GM12878 (cell line): Measurements from ENCODE around the gene KCNJ10.

Experiments
- KLF5 ChIP-seq: fragments of 450-650 bp; IDR thresholded peaks from 2 replicates; pipeline ENCODE4 v1.6.1; 2014; ENCODE audit warnings: mild to moderate bottlenecking; ENCODE audit not compliant: partially characterized antibody
- MTA2 ChIP-seq: fragments of 450-650 bp; IDR thresholded peaks from 2 replicates; pipeline ENCODE4 v1.6.1; 2016; ENCODE audit warnings: low read depth, mild to moderate bottlenecking, moderate library complexity
- MYB ChIP-seq: fragments of 150-350 bp; IDR thresholded peaks from 2 replicates; pipeline ENCODE4 v1.6.1; 2014; ENCODE audit warnings: mild to moderate bottlenecking, low read depth, low read length, borderline replicate concordance
- PAX8 ChIP-seq: fragments of 450-650 bp; IDR thresholded peaks from 2 replicates; pipeline ENCODE4 v1.6.1; 2017; ENCODE audit warnings: mild to moderate bottlenecking, moderate library complexity
- POLR2A ChIP-seq: IDR thresholded peaks from 2 replicates; pipeline ENCODE4 v1.6.1; 2011; ENCODE audit warnings: low read depth, mild to moderate bottlenecking, low read length
- POLR2AphosphoS5 ChIP-seq: IDR thresholded peaks from 2 replicates; pipeline ENCODE4 v1.6.1; 2011; ENCODE audit warnings: mild to moderate bottlenecking, low read length, inconsistent platforms
- RAD21 ChIP-seq: IDR thresholded peaks from 2 replicates; pipeline ENCODE4 v1.6.1; 2011; ENCODE audit warnings: mild to moderate bottlenecking, low read depth, low read length, moderate library complexity; ENCODE audit not compliant: insufficient read depth
- SPI1 ChIP-seq: IDR thresholded peaks from 2 replicates; pipeline ENCODE4 v1.6.1; 2011; ENCODE audit warnings: low read depth, mild to moderate bottlenecking, low read length, moderate library complexity, borderline replicate concordance; ENCODE audit not compliant: insufficient read depth
- TBL1XR1 ChIP-seq: IDR thresholded peaks from 2 replicates; pipeline ENCODE4 v1.6.1; 2012; ENCODE audit warnings: low read depth, low read length, improper control_type of control experiment
- TCF7 ChIP-seq: IDR thresholded peaks from 2 replicates; pipeline ENCODE4 v1.6.1; 2014; ENCODE audit warnings: antibody characterized with exemption, borderline replicate concordance
- YY1 ChIP-seq: IDR thresholded peaks from 2 replicates; pipeline ENCODE4 v1.6.1; 2011; ENCODE audit warnings: low read depth, mild to moderate bottlenecking, low read length
- TF ChIP-seq, protein P1 (sequence below), 3 experiments: IDR thresholded peaks in 2 of 3; conservative IDR thresholded peaks in 1 of 3; 2 replicates each; pipeline ENCODE4 v1.5.1; 2011; ENCODE audit warnings: low read depth in 3 of 3, low read length in 3 of 3, mild to moderate bottlenecking in 3 of 3, control low read depth in 2 of 3, moderate library complexity in 2 of 3, inconsistent platforms in 1 of 3, mixed read lengths in 1 of 3; ENCODE audit not compliant: control insufficient read depth in 2 of 3, insufficient read depth in 1 of 3; ENCODE audit errors: extremely low read depth in 1 of 3

- TF ChIP-seq KLF5 (no peak), PAX8 (no peak), POLR2A (no peak), MTA2 (no peak), RAD21 (no peak), TBL1XR1 (no peak), MYB (no peak), TCF7 (no peak), YY1 (no peak), SPI1 (no peak), POLR2AphosphoS5 (no peak)
- TF ChIP-seq, protein P1, sequence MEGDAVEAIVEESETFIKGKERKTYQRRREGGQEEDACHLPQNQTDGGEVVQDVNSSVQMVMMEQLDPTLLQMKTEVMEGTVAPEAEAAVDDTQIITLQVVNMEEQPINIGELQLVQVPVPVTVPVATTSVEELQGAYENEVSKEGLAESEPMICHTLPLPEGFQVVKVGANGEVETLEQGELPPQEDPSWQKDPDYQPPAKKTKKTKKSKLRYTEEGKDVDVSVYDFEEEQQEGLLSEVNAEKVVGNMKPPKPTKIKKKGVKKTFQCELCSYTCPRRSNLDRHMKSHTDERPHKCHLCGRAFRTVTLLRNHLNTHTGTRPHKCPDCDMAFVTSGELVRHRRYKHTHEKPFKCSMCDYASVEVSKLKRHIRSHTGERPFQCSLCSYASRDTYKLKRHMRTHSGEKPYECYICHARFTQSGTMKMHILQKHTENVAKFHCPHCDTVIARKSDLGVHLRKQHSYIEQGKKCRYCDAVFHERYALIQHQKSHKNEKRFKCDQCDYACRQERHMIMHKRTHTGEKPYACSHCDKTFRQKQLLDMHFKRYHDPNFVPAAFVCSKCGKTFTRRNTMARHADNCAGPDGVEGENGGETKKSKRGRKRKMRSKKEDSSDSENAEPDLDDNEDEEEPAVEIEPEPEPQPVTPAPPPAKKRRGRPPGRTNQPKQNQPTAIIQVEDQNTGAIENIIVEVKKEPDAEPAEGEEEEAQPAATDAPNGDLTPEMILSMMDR (IDR thresholded peaks at IDR 0.05 in 2 of 3, conservative IDR thresholded peaks at IDR 0.05 in 1 of 3; ENCODE audit: control insufficient read depth in 2 of 3, extremely low read depth in 1 of 3, insufficient read depth in 1 of 3, low read depth in 3 of 3, low read length in 3 of 3) = no peak
Observed at GRCh38 chr1:160077486-160077885, 7.5 kb upstream of the KCNJ10 start.
